HepG2 (cell line): ENCODE measurements around the gene ECEL1. TPM values are rescaled to one million over a fixed set of nuclear protein-coding genes. Genes with fewer than 3 reads are reported as not detected.
A peak's percentile ranks its signal among the peaks of the same experiment; 100 is the strongest.
"Not testable (repeated sequence)": the region's sequence is repeated elsewhere in the genome, so short reads cannot be mapped to it uniquely, and the experiment has no call there.

Experiments
- ATAC-seq: fragments of 200-7000 bp; cut with Tn5 transposase; 3 replicates; pipeline ENCODE4 v1.9.1; 2020; ENCODE audit warnings: mild to moderate bottlenecking, moderate library complexity
- BruUV-seq: library from RNA; stranded (reverse); fragments of 400-500 nt; replicated peaks from 2 replicates; lab custom pipeline; 2021; lab: Mats Ljungman, UMichigan
- CTCF ChIA-PET: fragments of 300-600 bp; formaldehyde crosslinking; extraction: SDS; loops from one replicate; lab custom pipeline; 2021; ENCODE audit warnings: low total read pairs, inconsistent platforms, low intra/inter-chr PET ratio; lab: Yijun Ruan, JAX
- POLR2A ChIA-PET: fragments of 350-600 bp; sonication (Branson Sonifier 250); formaldehyde crosslinking; loops from one replicate; lab custom pipeline; 2020; ENCODE audit warnings: antibody characterized with exemption, inconsistent platforms; lab: Yijun Ruan, JAX
- DNase-seq: peaks from one replicate; pipeline ENCODE4 v3.0.0-alpha.2; 2015; ENCODE audit warnings: low spot score
- FAIRE-seq: peaks from 3 replicates; lab custom pipeline; 2011; peaks lifted over from hg19 to GRCh38; lab: Jason Lieb, UNC
- H2AFZ ChIP-seq: one replicate; pipeline ENCODE4 v1.6.1; 2011; ENCODE audit warnings: low read length, inconsistent platforms
- H3K27ac ChIP-seq: fragments of 300-600 bp; 3 replicates; pipeline ENCODE4 v1.8.0; 2011; ENCODE audit warnings: mixed run types, mild to moderate bottlenecking, mixed read lengths, low read length, inconsistent platforms; ENCODE audit not compliant: insufficient read depth; ENCODE audit errors: extremely low read length
- H3K27me3 ChIP-seq, 2 experiments: fragments of 200-600 bp in 1 of 2; 2 replicates in 1 of 2; 3 replicates in 1 of 2; pipeline versions ENCODE4 v1.6.0 to v1.8.0; 2011; ENCODE audit warnings: low read length in 2 of 2, mild to moderate bottlenecking in 2 of 2, moderate library complexity in 2 of 2, inconsistent platforms in 1 of 2; ENCODE audit not compliant: insufficient read depth in 2 of 2, control insufficient read depth in 1 of 2
- H3K36me3 ChIP-seq, 2 experiments: fragments of 200-600 bp in 1 of 2; replicated peaks in 1 of 2; 2 replicates in 1 of 2; 3 replicates in 1 of 2; pipeline versions ENCODE4 v1.5.1 to v1.8.0; 2011; ENCODE audit warnings: low read length in 2 of 2, inconsistent platforms in 1 of 2; ENCODE audit not compliant: insufficient read depth in 2 of 2, control insufficient read depth in 1 of 2
- H3K4me1 ChIP-seq: 2 replicates; pipeline ENCODE4 v1.5.1; 2012; ENCODE audit warnings: low read length, inconsistent platforms; ENCODE audit not compliant: insufficient read depth
- H3K4me2 ChIP-seq: 2 replicates; pipeline ENCODE4 v1.6.0; 2011; ENCODE audit warnings: low read depth, low read length, inconsistent platforms
- H3K4me3 ChIP-seq, 3 experiments: fragments of 200-600 bp in 1 of 3; sonication (generic), shearing (Covaris generic) in 1 of 3; replicated peaks in 1 of 3; 2 replicates each; pipeline ENCODE4 v1.5.1; 2011 to 2016; ENCODE audit warnings: low read length in 3 of 3, inconsistent platforms in 2 of 3, low read depth in 2 of 3, mild to moderate bottlenecking in 2 of 3, control low read depth in 1 of 3, mixed read lengths in 1 of 3; ENCODE audit not compliant: insufficient read depth in 1 of 3
- H3K79me2 ChIP-seq: one replicate; pipeline ENCODE4 v1.6.1; 2011; ENCODE audit warnings: low read length, inconsistent platforms; ENCODE audit not compliant: insufficient read depth
- H3K9ac ChIP-seq: 2 replicates; pipeline ENCODE4 v1.6.0; 2011; ENCODE audit warnings: mild to moderate bottlenecking, low read depth, low read length, inconsistent platforms; ENCODE audit not compliant: insufficient read depth
- H3K9me3 ChIP-seq: 2 replicates; pipeline ENCODE4 v1.5.1; 2012; ENCODE audit warnings: mild to moderate bottlenecking, low read length
- H4K20me1 ChIP-seq: 2 replicates; pipeline ENCODE4 v1.6.0; 2011; ENCODE audit warnings: inconsistent platforms, mild to moderate bottlenecking, low read length, moderate library complexity; ENCODE audit not compliant: insufficient read depth
- CTCF ChIP-seq: sonication (generic); formaldehyde crosslinking; IDR thresholded peaks from 2 replicates; pipeline ENCODE4 v1.5.0; 2020; ENCODE audit warnings: mild to moderate bottlenecking, missing genetic modification reagents, moderate library complexity
- STAG1 ChIP-seq: sonication (generic); formaldehyde crosslinking; IDR thresholded peaks from 2 replicates; pipeline ENCODE4 v1.4.0; 2020; ENCODE audit warnings: missing genetic modification reagents
- ZNF678 ChIP-seq: sonication (generic); formaldehyde crosslinking; IDR thresholded peaks from 2 replicates; pipeline ENCODE4 v1.4.0; 2020; ENCODE audit warnings: mild to moderate bottlenecking, missing genetic modification reagents
- WGBS: methylation state at CpG from one replicate; pipeline ENCODE4 v1.1.6; 2017; ENCODE audit warnings: low lambda C conversion rate; 5-methylcytosine and 5-hydroxymethylcytosine counted together
- in situ Hi-C: cut with HindIII; loops from 2 replicates; pipeline ENCODE4 v1.10.0; 2017; ENCODE audit warnings: low pct_unique_long_range_greater_than_20kb; ENCODE audit not compliant: extremely low pct_ligation_motif_present
- intact Hi-C: fragments of 100-400 bp; cut with micrococcal nuclease; formaldehyde crosslinking; loops from one replicate; pipeline ENCODE4 v1.10.0; 2022; ENCODE audit not compliant: unreplicated experiment
- polyA plus RNA-seq, 8 experiments: library from polyadenylated mRNA; depleted of rRNA in 3 of 8; stranded (reverse) in 7 of 8; unstranded in 1 of 8; fragments of >200 nt; fragmentation: Illumina TruSeq in 4 of 8; extraction: Trizol in 4 of 8; gene quantifications; 2 replicates each; pipeline versions ENCODE4 v1.2.1 to v1.2.3, GENCODE V29; 2011 to 2016; ENCODE audit warnings: low read depth in 4 of 8, missing spikeins in 1 of 8, mixed read lengths in 1 of 8; ENCODE audit not compliant: insufficient read depth in 1 of 8
- total RNA-seq, 5 experiments: library from RNA; depleted of rRNA; stranded (reverse); fragments of >200 nt; fragmentation: Illumina TruSeq; extraction: Trizol; gene quantifications; 2 replicates each; pipeline ENCODE4 v1.2.3, GENCODE V29; 2016; ENCODE audit warnings: low read depth in 1 of 5

ECEL1 gene
- total and polyA plus RNA-seq, 2 of the 13 experiments (the other 11 are each of a cell fraction or from before 2014, with no cell fraction given): not detected

- BruUV-seq, H3K4me3 ChIP-seq, H3K27ac ChIP-seq, DNase-seq, POLR2A ChIA-PET, H2AFZ ChIP-seq, FAIRE-seq, in situ Hi-C loops, H3K4me2 ChIP-seq, H3K79me2 ChIP-seq, H3K9ac ChIP-seq, H4K20me1 ChIP-seq, H3K36me3 ChIP-seq, H3K9me3 ChIP-seq: not testable (repeated sequence)
- WGBS: 69% methylated on average over 2 of the region's 9 CpGs
- Histone ChIP-seq H3K4me1 (peaks cover 21% of the 10 kb centered on the region), H3K27me3 (peaks cover 7 to 30% of the 10 kb centered on the region in 2 experiments; a peak in 4 of 5 replicates)
- TF ChIP-seq ZNF678: 0 out of 2 replicates have a peak, but pooled peaks have one; percentile 41
- TF ChIP-seq CTCF: peak; percentile 63
- 0 out of 2 replicates have a peak, but pooled peaks have one; percentile 14 for TF ChIP-seq STAG1 (CRISPR knock-in tag)
- CTCF ChIA-PET: interaction anchor here (0.9 kb wide), 1 partner anchor 76 kb away, joined by 3 read pairs; no protein-coding TSS in a partner anchor
- intact Hi-C loops: loop anchor here (5.0 kb wide), 1 partner anchor 76 kb away; the partner anchor contains the start of gene PRSS56
- peak; percentile 45 for ATAC-seq
These were observed 41.3 kb downstream of the ECEL1 start for GRCh38 chr2:232446266-232446777.

- POLR2A ChIA-PET, H3K4me2 ChIP-seq, H3K9ac ChIP-seq, H4K20me1 ChIP-seq, FAIRE-seq, H3K27ac ChIP-seq, in situ Hi-C loops, H3K9me3 ChIP-seq, H3K36me3 ChIP-seq, ATAC-seq, H3K79me2 ChIP-seq, H2AFZ ChIP-seq, BruUV-seq, DNase-seq, H3K4me3 ChIP-seq, CTCF ChIA-PET: not testable (repeated sequence)
- peaks cover 22% of the 10 kb centered on the region for H3K4me1 ChIP-seq
- intact Hi-C loops: loop anchor here (5.0 kb wide), 1 partner anchor 77 kb away; the partner anchor contains the start of gene PRSS56
- WGBS: 63% methylated on average over 8 of the region's 29 CpGs
- peaks cover 5 to 29% of the 10 kb centered on the region in 2 experiments; a peak in 4 of 5 replicates for H3K27me3 ChIP-seq
These were observed 42.3 kb downstream of the ECEL1 start for GRCh38 chr2:232445149-232445885.
